ENCODE data around the gene WBP4. TPM values are rescaled to one million over a fixed set of nuclear protein-coding genes. Genes with fewer than 3 reads are reported as not detected.

The WBP4 gene
- total RNA-seq, 1 experiment from 2014 or later = 7.2 TPM

GRCh38 chr13:41019011-41019487 is 42.3 kb upstream of the WBP4 start, which contains the start of gene ELF1:
Gene ELF1, minus strand, starts transcription at chr13:41019316. Its CDS starts 37,262 bp downstream, at chr13:40982054.
- Histone ChIP-seq H3K18ac (ENCODE audit: insufficient read length, low read depth, low read length) (no peak within 1 kb of the TSS), H3K4ac (ENCODE audit: low read depth, low read length) (no peak within 1 kb of the TSS), H3K4me1 (ENCODE audit: insufficient read depth, low read length) (peaks cover 2% of the 10 kb centered on the region; the same call in 1 of the 2 replicates), H3K79me1 (ENCODE audit: insufficient read depth, low read depth, low read length, poor library complexity, severe bottlenecking) (no peaks in the 10 kb centered on the region), H3T11ph (ENCODE audit: low read length) (no peak within 1 kb of the TSS), H2AFZ (ENCODE audit: low read length) (no peak within 1 kb of the TSS), H3K23ac (ENCODE audit: insufficient read length, low read depth, low read length) (no peak within 1 kb of the TSS), H3K56ac (ENCODE audit: insufficient read length, low read depth, low read length) (no peak within 1 kb of the TSS), H3K9ac (ENCODE audit: extremely low read depth, insufficient read length, low read length) (no peak within 1 kb of the TSS), H4K91ac (ENCODE audit: insufficient read length, low read depth, low read length) (no peak within 1 kb of the TSS), H2AK5ac (ENCODE audit: insufficient read length, low read length) (no peak within 1 kb of the TSS), H4K8ac (replicated peaks; ENCODE audit: insufficient read length, low read depth, low read length) (no peak within 1 kb of the TSS), H3K9me3 (ENCODE audit: control insufficient read depth, low read depth, low read length) (no peaks in the 10 kb centered on the region), H3K14ac (ENCODE audit: insufficient read depth, low read length) (no peak within 1 kb of the TSS), H2BK12ac (ENCODE audit: insufficient read length, low read depth, low read length) (no peak within 1 kb of the TSS), H3K27me3 (ENCODE audit: insufficient read depth, low read length) (no peaks in the 10 kb centered on the region), H2BK120ac (ENCODE audit: low read depth, low read length, poor library complexity, severe bottlenecking) (no peak within 1 kb of the TSS), H3K4me2 (ENCODE audit: insufficient read depth, insufficient read length, low read length) (no peak within 1 kb of the TSS), H4K5ac (ENCODE audit: insufficient read length, low read depth, low read length) (no peak within 1 kb of the TSS), H3K79me2 (ENCODE audit: insufficient read depth, low read length) (no peaks in the 10 kb centered on the region), H2BK15ac (ENCODE audit: low read depth, low read length) (no peak within 1 kb of the TSS), H3K27ac (ENCODE audit: insufficient read length, low read depth, low read length) (no peak within 1 kb of the TSS), H3K23me2 (ENCODE audit: insufficient read length, low read depth, low read length, poor library complexity, severe bottlenecking) (no peaks in the 10 kb centered on the region), H4K20me1 (ENCODE audit: control insufficient read depth, insufficient read depth, insufficient read length) (no peaks in the 10 kb centered on the region), H2BK5ac (ENCODE audit: insufficient read length, low read length) (no peak within 1 kb of the TSS), H2BK20ac (ENCODE audit: low read depth, low read length, poor library complexity, severe bottlenecking) (peak within 1 kb of the TSS; percentile 90)
- DNase-seq = no peak
- no peak within 1 kb of the TSS for H3K4me3 Mint-ChIP-seq
- H3K4me1 Mint-ChIP-seq = peaks cover 57 to 61% of the 10 kb centered on the region in 2 experiments
- no peaks in the 10 kb centered on the region for H3K27me3 Mint-ChIP-seq (ENCODE audit: low read depth)
- no peak for TF ChIP-seq CTCF (conservative IDR thresholded peaks at IDR 0.05)
- no peaks in the 10 kb centered on the region for H3K9me3 Mint-ChIP-seq
- H3K36me3 Mint-ChIP-seq (ENCODE audit: insufficient read depth in 1 of 3, low read depth in 3 of 3) = no peaks in the 10 kb centered on the region
- peak within 1 kb of the TSS in 2 of 3 experiments; percentile 49 to 82; a peak in 5 of 7 replicates for H3K27ac Mint-ChIP-seq
- WGBS (ENCODE audit: extremely low coverage, insufficient read length, low lambda C conversion rate) = no CpG with 5 or more reads among the region's 4 CpGs
